GM18517 (cell line): ENCODE data around the gene SF3B6.
"Not testable (repeated sequence)": the region's sequence is repeated elsewhere in the genome, so short reads cannot be mapped to it uniquely, and the experiment has no call there.

ENCODE experiments used
- ATAC-seq: cut with Tn5 transposase; IDR thresholded peaks from one replicate; pipeline ENCODE4 v1.9.1; 2021; ENCODE audit warnings: mild to moderate bottlenecking, moderate library complexity; ENCODE audit not compliant: unreplicated experiment

SF3B6 gene

DNA sequence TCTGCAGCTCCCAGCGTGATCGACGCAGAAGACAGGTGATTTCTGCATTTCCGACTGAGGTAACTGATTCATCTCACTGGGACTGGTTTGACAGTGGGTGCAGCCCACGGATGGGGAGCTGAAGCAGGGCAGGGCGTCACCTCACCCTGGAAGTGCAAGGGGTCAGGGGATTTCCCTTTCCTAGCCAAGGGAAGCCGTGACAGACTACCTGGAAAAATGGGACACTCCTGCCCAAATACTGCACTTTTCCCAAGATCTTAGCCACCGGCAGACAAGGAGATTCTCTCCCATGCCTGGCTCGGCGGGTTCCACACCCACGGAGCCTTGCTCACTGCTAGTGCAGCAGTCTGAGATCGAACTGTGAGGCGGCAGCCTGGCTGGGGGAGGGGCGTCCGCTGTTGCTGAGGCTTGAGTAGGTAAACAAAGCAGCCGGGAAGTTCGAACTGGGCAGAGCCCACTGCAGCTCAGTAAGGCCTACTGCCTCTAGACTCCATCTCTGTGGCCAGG is 19.1 kb upstream of the SF3B6 start:
- not testable (repeated sequence) for ATAC-seq

DNA sequence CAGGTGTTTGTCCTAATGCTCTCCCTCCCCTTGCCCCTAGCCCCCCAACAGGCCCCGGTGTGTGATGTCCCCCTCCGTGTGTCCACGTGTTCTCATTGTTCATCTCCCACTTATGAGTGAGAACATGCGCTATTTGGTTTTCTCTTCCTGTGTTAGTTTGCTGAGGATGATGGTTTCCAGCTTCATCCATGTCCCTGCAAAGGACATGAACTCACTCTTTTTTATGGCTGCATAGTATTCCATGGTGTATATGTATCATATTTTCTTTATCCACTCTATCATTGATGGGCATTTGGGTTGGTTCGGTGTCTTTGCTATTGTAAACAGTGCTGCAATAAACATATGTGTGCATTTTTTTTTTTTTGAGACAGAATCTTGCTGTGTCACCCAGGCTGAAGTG is 17.1 kb upstream of the SF3B6 start:
- ATAC-seq, result not testable (repeated sequence)

DNA sequence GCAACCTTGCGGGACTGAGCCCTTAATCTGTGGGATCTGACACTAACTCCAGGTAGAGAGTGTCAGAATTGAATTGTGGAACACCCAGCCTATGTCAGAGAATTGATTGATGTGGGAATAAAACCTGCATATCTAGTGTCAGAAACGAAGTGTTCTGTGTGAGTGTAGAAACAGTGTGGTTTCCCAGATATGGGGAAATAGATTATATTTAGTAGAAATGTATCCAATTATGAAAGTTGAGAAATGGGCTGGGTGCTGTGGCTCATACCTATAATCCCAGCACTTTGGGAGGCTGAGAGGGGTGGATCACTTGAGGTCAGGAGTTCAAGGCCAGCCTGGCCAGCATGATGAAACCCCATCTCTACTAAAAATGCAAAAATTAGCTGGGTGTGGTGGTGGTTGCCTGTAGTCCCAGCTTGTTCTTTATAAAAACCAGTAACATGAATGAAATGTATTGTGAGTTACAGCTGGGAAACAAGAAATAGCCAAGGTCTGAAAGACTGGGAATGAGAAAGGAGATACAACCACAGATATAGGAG is 12.8 kb upstream of the SF3B6 start:
- no peak for ATAC-seq

DNA sequence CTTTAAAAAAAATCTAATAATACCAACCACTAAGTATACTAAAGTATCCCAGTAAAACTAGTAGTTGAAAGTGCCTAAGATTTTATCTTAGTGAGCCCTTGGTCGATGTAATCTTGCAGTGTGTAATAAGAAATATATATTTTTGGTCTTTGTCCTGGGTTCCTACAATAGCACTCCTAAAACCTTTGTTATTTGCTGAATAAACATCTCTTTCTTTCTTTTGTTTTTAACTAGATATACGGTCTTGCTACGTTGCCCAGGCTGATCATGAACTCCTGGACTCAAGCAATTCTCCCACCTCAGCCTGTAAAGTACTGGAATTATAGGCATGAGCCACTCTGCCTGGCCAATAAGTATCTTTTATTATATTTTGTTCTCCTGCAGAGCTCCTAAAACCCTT is 10.9 kb upstream of the SF3B6 start:
- no peak for ATAC-seq

DNA sequence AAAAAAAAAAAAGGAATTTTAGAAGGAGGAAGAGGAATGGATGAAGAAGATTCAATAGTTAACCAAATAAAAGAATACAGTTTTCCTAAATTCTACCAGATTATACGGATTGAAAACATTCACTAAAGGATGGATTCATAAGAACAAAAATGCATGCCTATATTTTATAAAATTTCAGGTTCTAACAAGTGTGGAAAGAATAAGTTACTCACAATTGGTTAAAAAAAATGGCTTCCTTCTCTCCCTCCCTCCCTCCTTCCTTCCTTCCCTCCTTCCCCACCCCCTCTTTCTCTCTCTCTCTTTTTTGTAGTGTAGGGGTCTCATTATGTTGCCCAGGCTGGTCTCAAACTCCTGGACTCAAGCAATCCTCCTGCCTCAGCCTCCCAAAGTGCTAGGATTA is 10.1 kb upstream of the SF3B6 start:
- ATAC-seq, result no peak

DNA sequence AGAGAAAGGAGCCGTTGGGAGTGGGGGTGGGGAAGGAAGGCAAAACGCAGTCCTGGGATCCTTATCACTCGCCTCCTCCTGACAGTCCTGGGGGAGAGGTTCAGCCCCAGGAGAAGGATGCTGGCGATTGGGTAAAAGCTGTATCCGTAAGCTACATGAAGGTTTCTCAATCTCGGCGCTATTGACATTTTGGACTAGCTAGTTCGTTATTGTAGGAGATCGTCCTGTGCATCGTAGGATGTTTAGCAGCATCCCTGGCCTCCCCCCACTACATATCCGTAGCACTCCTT is 9.0 kb upstream of the SF3B6 start:
- no peak for ATAC-seq

DNA sequence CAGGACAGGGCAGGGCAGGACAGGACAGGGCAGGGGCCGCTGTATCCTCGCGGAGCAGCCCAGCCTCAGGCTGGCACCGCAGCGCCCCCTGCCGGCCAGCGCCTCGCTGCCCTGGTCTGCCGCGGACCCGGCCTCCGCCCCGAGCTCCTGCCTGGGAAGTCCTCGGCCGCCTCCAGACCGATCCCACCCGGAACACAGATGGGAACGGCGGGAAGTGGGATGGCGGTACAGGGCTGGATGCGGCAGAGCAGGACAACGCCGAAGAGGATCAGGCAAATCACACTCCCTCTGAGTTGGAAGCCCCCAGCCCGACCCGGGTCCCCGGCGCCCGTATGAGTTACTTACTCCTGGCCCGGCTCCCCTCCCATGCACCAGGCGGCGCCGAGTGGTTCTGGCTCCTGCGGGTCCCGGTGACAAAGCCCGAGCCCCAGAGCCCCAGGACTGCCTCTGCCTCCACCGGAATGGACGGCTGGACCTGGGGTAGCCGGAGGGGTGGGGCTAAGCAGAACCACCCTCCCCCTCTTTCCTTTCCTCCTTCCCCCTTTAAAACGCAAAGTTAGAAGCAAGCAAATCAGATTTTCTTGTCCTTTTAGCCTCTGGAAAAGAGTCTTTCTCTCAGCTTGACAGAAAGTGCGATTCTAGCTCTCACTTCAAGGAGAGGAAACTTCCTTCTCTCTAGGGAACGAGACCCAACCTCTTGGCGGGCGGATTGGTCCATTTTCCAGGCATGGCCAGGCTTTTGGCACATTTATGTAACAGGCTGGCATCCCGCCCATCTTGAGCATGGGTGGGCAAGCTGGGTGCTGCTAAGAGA is 8.5 kb upstream of the SF3B6 start, which contains the start of gene TP53I3:
TSS of gene TP53I3 (minus strand) at position 449 of the 814 bp plus-strand sequence. CDS start 508 bp downstream, outside the sequence.
- ATAC-seq, result peak; percentile 57

DNA sequence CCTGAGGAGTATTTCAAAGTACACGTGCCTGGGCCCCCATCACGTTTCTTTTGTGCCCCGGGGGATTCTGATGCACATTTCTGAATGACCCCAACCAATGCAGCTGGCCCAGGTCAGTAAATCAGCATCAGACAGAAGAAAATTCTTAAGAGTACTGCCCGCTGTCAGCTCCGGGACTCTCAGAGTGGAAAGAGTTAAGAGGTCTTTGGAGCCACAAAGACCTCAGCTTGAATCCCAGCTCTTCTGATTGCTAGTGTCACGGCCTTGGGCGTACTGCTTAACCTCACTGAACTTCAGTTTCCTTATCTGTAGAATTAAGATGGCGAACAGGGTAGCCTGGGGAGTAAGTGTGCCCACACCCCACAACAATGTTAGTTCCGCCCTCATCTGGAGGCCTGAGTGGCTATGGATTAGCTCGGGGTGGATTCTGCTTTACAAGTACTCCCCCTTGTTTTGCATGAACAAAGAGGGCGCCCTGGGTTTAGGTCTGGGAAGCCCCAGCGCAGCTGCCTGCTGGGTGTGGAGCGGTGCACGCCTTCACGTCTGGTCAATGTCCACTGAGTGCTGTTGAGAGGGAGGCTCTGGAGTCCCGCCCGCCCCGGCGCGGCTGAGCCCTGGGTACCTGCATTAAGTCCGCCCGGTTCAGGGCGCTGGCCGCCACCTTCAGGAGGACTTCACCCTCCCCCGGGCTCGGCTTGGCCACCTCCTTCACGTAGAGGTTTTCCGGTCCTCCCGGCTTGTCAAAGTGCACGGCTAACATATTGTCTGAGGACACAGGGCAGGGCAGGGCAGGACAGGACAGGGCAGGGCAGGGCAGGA is 7.7 kb upstream of the SF3B6 start:
- peak; percentile 86 for ATAC-seq

DNA sequence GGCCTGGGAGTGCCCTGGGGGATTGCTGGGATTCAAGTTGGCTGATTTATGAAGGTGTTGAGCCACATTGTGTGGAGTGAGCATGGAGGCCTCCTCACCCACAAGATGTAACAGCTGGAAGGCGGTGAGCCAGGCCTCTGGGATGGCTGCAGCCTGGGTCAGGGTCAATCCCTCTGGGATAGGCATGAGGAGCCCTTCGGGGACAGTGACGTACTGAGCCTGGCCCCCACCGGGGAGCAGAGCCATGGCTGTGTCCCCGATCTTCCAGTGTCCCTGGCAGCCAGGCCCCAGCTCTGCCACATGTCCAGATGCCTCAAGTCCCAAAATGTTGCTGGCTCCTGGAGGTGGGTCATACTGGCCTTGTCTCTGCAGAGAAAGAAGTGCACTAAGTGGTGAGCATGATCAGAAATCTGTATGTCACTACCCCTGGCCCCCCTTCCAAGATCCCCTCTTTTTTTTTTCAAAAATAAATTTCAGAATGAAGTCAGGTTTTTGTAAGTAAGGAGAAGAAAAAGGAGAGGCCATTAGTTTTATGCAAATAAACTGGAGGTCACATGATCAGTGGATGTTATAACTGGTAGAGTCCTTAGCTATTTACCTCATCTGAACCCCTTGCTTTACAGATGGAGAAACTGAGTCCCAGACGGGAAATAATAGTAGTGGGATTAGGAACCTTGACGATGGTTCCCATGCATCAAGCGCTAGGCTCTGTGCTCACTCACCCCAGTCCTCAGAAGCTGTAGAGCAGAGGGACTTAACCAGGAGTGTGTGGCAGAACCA is 6.9 kb upstream of the SF3B6 start:
- no peak for ATAC-seq

DNA sequence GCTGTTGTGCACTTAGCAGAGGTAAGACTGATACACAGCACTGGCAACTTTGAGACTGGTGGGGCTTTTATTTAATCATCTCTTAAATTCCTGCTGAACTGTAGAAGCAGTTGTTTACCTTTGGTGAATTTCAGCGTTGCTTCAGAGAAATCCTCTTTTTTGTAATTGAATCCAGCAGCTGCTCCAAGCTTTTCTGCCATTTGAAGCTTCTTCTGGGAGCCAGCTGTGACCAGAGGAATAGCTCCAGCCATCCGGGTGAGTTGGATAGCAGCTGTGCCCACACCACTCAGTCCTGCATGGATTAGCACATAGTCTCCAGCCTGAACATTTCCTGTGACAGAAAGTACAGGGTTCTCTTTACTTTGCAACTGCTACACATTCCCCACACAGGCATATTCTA is 4.6 kb upstream of the SF3B6 start:
- ATAC-seq, result no peak

DNA sequence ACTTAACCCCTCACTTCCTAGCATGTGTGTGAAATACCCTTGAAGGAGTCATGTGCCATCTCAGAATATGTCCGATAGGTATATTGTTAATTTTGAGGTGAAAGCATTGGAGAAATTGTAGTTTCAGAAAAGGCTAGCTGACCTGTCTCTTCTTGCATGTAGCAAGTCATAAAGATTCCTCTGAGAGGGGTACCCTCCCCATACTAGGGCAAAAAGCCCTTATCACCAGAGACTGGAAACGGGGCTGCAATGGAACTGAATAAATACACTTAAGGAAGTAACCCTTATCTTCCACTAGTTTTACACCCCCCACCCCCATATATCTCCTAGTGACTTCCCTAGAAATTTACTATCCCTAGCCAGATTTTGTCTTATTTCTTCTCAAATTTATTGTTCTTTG is 1.8 kb upstream of the SF3B6 start:
- no peak for ATAC-seq

DNA sequence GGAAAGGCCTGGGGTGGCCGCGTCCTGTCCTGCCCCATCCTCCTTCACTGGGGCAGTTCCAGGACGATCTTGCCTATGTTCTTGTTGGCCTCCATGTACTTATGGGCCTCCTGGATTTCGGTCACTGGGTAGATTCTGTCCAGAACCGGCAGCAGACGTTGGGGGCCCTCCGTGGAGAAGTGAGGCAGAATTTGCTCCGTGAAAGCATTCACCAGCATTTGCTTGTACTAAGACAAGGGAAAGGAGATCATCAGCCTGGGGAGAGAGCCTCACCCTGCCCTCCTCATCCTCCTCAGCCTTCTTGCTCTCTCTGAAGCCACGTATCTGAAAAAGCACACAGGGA is 1.4 kb upstream of the SF3B6 start:
- no peak for ATAC-seq

DNA sequence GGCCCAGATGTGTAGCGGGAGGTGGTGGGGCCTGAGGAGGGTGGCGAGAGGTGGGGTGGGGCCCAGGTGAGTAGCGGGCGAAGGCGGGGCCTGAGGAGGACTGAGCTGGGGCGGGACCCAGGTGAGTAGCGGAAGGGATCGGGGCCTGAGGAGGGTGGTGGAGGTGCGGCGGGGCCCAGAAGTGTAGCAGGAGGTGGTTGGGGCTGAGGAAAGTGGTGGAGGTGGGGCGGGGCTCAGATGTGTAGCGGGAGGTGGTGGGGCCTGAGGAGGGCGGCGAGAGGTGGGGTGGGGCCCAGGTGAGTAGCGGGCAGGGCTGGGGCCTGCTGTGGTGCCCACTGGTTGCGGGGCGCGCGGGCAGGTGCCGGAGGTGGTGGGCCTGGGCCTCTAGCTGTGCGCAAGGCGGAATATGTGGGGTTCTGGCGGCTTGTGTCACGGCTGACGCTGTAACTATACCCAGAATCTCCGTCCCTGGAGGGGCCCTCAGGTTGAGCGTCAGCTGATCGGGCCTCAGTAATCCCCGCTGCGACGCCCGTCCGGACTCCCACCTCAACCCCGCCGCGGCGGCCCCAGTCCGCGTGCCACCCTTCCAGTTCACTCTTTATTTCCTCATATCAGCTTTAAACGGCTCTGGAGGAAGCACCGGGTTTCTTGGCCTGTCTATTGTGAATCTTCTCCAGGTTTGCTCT is 866 bp upstream of the SF3B6 start:
- ATAC-seq, result no peak

DNA sequence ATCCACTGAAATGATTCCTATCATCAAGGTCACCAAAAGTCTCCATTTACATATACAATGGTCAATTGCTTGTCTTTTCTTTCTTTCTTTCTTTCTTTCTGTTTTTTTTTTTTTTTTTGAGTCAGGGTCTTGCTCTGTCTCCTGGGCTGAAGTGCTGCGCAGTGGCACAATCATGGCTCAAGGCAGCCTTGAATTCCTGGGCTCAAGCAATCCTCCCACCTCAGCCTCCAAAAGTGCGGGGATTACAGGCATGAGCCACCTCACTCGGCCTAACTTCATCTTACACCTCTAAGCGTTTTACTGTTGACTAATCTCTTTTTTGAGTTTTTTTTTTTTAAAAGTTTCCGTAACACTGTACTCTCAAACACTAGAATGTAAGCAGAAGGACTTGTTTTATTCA is 867 bp downstream of the SF3B6 start:
- no peak for ATAC-seq

DNA sequence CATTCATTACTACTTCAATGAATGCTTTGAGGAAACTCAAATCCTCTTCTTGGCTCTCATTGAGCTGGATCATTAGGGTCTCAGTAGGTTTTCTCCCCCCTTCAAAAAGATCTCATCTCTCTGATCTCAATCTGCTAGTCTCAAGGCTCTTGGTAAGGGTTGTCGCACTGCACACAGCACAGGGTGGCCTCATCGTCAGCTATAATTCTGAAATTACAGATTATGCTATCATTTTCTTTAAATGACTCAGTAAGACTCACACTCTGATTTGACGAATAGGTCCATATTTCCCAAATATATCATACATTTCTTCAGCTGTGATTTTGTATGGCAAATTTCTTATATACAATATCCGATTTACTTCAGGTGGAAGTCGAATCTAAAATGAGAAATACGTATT is 2.3 kb downstream of the SF3B6 start:
- ATAC-seq, result no peak

DNA sequence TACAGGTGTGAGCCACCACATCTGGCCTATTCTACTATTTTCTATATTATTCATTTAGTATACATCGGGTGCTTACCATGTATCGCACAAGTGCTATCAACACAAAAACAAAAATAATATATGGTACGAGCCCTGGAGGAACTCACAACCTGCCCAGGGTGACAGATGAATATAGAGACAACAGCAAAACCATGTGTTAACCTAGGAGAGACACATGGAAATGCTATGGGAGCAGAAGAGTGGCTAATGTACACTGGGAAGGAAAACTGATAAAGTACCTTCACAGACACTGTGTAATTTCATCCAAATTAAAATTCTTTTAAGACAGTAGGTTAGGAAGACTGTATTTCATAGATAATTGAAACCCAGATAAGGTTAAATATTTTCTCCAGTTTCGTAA is 3.9 kb downstream of the SF3B6 start:
- ATAC-seq, result no peak

DNA sequence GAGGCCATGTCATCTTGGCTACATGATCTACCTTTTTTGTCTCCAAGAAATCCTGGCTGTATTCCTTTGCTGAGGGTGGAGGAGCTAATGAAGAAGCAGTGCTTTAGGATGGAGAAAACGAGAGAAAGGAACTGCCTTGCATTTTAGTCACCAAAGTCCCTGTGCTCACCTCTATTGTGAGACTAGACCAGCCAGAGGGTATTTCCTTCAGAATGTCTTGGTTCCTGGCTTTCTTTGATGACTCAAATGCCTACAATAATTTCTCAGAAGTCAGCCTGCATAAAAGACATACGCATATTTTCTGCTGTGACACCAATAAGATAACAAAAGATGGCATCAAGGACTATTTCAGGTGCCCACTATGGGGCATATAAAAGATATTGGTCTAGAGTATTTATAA is 10.8 kb downstream of the SF3B6 start:
- ATAC-seq, result no peak

DNA sequence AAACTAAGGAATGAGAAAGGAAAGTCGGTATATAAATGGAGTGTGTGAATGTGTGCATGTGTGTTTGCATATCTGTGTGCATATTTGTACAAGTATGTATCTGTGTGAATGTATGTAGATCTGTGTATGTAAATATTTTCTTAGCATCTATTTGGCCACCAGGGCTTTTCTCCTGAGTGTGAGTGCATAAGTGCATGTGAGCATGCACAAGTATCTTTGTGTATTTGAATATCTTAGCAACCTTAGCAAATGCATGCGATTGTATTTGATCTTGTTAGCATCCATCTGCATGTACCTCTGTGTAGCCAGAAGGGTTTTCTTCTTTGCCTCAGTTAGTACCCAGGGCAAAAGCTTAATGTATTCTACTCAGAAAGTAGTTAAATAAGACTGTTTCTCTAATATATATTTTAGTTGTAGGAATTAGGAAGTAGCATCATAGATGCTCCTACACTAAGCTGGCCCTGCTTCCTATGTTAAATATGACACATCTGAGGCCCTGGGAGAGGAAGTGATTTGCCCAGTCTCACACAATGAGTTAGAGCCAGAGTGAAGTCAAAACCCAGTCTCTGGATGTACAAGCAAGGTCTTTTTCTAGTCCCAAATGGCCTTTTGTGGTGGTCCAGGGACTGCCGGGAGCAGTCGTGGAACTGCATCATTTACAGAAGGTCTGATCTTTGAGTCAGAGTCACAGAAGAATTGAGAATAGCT is 17.4 kb downstream of the SF3B6 start:
- no peak for ATAC-seq

DNA sequence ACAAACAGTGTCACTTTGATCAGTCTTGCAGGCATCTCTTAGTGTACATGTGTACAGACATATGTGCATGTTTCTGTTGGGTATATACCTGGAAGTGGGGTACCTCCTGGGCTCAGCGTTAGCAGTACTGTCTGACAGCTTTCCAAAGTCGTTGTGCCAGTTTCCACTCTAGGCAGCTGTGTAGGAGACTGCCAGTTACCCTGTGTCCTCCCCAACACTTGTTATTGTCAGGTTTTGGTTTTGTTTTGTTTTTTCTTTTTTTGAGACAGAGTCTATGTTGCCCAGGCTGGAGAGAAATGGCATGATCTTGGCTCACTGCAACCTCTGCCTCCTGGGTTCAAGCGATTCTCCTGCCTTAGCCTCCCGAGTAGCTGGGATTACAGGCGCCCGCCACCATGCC is 20.4 kb downstream of the SF3B6 start:
- no peak for ATAC-seq

DNA sequence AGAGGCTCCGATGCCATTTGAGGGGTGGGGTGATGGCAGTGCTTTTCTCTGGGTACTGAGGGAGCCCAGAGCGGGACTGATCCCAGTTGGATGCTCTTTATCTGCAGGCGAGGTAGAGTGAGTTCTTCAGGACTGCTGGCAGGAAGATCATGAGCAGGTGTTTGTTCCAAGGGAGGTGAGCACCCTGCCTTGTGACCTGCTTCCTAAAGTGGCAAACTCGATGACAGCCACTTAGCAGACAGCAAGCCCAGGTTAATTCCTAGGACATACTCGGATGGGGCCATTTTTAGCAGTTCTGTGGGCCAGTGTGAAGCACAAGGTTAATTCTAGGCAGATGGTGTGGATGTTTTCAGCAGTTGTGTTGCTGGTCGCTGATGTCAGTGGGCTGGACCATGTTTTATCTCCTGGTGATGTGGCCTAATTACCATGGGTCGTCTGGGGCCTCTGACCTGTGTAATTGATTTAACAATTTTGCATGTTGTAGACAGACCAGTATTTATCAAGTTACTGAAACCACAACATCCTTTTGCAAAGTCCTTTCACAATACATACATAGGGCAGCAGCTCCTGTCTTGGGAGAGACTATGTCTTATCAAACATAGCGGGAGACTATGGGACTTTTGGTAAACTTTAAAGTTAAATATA is 21.6 kb downstream of the SF3B6 start:
- no peak for ATAC-seq
